SK-N-SH (cell line): ENCODE data around the gene SLC27A2.

Experiments
- ELF1 ChIP-seq: IDR thresholded peaks from 2 replicates; pipeline ENCODE4 v1.4.0; 2012
- TAF1 ChIP-seq: IDR thresholded peaks from 2 replicates; pipeline ENCODE4 v1.6.1; 2012; ENCODE audit warnings: low read depth, mild to moderate bottlenecking, low read length, moderate library complexity, borderline replicate concordance
- YY1 ChIP-seq: IDR thresholded peaks from 2 replicates; pipeline ENCODE4 v1.4.0; 2012; ENCODE audit warnings: low read depth, mild to moderate bottlenecking
- TF ChIP-seq, protein P1 (sequence below): IDR thresholded peaks from 2 replicates; pipeline ENCODE4 v1.4.0; 2012; ENCODE audit warnings: low read depth
- TF ChIP-seq, protein P2 (sequence below): IDR thresholded peaks from 2 replicates; pipeline ENCODE4 v1.6.1; 2012; ENCODE audit warnings: mild to moderate bottlenecking, low read depth, low read length, moderate library complexity
- TF ChIP-seq, protein P3 (sequence below): fragments of 200-600 bp; sonication (generic); IDR thresholded peaks from 2 replicates; pipeline ENCODE4 v1.6.1; 2017; ENCODE audit warnings: antibody characterized with exemption, mild to moderate bottlenecking, moderate library complexity

DNA sequence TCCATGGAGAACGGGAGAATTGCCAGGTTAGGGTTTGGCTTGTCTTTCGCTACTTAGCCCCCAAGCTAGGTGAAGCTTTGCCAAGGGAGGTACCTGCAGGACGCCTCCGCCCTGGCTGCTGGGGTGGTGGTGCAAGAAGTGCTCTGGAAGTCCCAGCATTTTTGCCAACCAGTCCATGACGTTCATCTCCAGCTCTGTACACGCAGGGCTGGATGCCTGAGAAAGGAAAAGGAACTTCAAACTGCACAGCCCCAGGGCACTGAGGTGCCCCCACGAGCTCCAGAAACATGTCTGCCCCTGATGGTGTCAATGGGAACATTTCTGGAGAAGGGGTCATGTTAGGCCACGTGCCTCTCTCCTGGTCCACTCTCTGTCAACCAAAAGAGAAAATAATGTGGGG lies 75.3 kb downstream of the SLC27A2 start:
- TF ChIP-seq, protein P1, sequence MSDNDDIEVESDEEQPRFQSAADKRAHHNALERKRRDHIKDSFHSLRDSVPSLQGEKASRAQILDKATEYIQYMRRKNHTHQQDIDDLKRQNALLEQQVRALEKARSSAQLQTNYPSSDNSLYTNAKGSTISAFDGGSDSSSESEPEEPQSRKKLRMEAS = no peak
- TF ChIP-seq ELF1 (no peak), YY1 (no peak), TAF1 (no peak)
- TF ChIP-seq, protein P2, sequence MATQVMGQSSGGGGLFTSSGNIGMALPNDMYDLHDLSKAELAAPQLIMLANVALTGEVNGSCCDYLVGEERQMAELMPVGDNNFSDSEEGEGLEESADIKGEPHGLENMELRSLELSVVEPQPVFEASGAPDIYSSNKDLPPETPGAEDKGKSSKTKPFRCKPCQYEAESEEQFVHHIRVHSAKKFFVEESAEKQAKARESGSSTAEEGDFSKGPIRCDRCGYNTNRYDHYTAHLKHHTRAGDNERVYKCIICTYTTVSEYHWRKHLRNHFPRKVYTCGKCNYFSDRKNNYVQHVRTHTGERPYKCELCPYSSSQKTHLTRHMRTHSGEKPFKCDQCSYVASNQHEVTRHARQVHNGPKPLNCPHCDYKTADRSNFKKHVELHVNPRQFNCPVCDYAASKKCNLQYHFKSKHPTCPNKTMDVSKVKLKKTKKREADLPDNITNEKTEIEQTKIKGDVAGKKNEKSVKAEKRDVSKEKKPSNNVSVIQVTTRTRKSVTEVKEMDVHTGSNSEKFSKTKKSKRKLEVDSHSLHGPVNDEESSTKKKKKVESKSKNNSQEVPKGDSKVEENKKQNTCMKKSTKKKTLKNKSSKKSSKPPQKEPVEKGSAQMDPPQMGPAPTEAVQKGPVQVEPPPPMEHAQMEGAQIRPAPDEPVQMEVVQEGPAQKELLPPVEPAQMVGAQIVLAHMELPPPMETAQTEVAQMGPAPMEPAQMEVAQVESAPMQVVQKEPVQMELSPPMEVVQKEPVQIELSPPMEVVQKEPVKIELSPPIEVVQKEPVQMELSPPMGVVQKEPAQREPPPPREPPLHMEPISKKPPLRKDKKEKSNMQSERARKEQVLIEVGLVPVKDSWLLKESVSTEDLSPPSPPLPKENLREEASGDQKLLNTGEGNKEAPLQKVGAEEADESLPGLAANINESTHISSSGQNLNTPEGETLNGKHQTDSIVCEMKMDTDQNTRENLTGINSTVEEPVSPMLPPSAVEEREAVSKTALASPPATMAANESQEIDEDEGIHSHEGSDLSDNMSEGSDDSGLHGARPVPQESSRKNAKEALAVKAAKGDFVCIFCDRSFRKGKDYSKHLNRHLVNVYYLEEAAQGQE = no peak
- TF ChIP-seq, protein P3, sequence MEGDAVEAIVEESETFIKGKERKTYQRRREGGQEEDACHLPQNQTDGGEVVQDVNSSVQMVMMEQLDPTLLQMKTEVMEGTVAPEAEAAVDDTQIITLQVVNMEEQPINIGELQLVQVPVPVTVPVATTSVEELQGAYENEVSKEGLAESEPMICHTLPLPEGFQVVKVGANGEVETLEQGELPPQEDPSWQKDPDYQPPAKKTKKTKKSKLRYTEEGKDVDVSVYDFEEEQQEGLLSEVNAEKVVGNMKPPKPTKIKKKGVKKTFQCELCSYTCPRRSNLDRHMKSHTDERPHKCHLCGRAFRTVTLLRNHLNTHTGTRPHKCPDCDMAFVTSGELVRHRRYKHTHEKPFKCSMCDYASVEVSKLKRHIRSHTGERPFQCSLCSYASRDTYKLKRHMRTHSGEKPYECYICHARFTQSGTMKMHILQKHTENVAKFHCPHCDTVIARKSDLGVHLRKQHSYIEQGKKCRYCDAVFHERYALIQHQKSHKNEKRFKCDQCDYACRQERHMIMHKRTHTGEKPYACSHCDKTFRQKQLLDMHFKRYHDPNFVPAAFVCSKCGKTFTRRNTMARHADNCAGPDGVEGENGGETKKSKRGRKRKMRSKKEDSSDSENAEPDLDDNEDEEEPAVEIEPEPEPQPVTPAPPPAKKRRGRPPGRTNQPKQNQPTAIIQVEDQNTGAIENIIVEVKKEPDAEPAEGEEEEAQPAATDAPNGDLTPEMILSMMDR = no peak
